ENCODE measurements around the gene C13orf46.

DNA sequence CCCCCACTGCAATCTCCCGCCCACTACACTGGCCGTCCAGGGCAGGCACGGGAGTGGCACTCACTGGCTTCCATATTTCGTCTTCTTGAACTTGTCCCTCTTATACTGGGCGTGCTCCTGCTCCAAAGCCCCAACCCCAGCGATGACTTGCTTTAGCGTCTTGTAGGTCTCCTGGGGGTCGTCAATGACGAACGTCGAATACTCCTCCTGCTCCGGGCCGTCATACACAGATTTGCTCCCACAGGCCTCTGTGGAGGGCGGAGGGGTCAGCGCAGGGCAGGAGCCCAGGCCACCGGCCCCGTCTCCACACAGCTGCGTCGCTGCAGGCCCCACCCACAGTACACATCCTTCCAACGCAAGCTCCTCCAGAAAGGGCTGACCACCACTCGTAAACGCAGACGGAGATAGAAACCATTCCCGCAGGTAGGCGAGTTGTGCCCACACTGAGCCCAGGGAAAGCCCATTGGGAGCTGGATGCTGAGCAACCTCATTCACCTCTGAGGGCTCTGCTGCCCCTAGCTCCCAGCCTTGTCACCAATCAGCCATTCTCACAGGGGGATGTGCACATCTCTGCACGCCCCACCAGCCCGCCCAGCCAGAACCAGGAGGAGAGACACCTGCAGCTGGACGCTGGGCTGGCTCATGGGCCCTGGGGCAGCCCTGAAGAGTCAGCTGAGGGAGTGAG is 7.9 kb upstream of the C13orf46 start:
- TF ChIP-seq, protein P1, sequence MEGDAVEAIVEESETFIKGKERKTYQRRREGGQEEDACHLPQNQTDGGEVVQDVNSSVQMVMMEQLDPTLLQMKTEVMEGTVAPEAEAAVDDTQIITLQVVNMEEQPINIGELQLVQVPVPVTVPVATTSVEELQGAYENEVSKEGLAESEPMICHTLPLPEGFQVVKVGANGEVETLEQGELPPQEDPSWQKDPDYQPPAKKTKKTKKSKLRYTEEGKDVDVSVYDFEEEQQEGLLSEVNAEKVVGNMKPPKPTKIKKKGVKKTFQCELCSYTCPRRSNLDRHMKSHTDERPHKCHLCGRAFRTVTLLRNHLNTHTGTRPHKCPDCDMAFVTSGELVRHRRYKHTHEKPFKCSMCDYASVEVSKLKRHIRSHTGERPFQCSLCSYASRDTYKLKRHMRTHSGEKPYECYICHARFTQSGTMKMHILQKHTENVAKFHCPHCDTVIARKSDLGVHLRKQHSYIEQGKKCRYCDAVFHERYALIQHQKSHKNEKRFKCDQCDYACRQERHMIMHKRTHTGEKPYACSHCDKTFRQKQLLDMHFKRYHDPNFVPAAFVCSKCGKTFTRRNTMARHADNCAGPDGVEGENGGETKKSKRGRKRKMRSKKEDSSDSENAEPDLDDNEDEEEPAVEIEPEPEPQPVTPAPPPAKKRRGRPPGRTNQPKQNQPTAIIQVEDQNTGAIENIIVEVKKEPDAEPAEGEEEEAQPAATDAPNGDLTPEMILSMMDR (IDR thresholded peaks at IDR 0.05; ENCODE audit: control extremely low read depth in 1 of 3, insufficient read depth in 1 of 3, low read depth in 1 of 3, low read length in 3 of 3), result no peak
- TF ChIP-seq SRF (IDR thresholded peaks at IDR 0.05; ENCODE audit: low read depth, low read length) (no peak), CHD2 (IDR thresholded peaks at IDR 0.05; ENCODE audit: low read length) (no peak), RFX5 (IDR thresholded peaks at IDR 0.05; ENCODE audit: borderline replicate concordance, low read depth, low read length) (no peak), JUND (IDR thresholded peaks at IDR 0.05; ENCODE audit: low read length) (no peak), JUN (IDR thresholded peaks at IDR 0.05; ENCODE audit: low read depth, low read length) (no peak), ZNF274 (IDR thresholded peaks at IDR 0.05; ENCODE audit: borderline replicate concordance, extremely low read depth, low read length) (no peak)
- TF ChIP-seq, protein P2, sequence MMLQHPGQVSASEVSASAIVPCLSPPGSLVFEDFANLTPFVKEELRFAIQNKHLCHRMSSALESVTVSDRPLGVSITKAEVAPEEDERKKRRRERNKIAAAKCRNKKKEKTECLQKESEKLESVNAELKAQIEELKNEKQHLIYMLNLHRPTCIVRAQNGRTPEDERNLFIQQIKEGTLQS (IDR thresholded peaks at IDR 0.05; ENCODE audit: insufficient read depth, low read depth, low read length), result no peak

Data from H1 (cell line).